B cell (primary cell): Measurements from ENCODE around the gene FLNB.

Source experiments
- EZH2 ChIP-seq: IDR thresholded peaks from 2 replicates; pipeline ENCODE4 v1.6.1; 2012; ENCODE audit warnings: borderline replicate concordance, low read depth, mild to moderate bottlenecking, moderate library complexity, low read length; ENCODE audit not compliant: insufficient read depth, poor library complexity, severe bottlenecking
- TF ChIP-seq, protein P1 (sequence below): fragments of 200-600 bp; IDR thresholded peaks from one replicate; pipeline ENCODE4 v1.8.0; 2022; ENCODE audit warnings: antibody characterized with exemption, mild to moderate bottlenecking

- TF ChIP-seq, protein P1, sequence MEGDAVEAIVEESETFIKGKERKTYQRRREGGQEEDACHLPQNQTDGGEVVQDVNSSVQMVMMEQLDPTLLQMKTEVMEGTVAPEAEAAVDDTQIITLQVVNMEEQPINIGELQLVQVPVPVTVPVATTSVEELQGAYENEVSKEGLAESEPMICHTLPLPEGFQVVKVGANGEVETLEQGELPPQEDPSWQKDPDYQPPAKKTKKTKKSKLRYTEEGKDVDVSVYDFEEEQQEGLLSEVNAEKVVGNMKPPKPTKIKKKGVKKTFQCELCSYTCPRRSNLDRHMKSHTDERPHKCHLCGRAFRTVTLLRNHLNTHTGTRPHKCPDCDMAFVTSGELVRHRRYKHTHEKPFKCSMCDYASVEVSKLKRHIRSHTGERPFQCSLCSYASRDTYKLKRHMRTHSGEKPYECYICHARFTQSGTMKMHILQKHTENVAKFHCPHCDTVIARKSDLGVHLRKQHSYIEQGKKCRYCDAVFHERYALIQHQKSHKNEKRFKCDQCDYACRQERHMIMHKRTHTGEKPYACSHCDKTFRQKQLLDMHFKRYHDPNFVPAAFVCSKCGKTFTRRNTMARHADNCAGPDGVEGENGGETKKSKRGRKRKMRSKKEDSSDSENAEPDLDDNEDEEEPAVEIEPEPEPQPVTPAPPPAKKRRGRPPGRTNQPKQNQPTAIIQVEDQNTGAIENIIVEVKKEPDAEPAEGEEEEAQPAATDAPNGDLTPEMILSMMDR, result peak; percentile 50
- TF ChIP-seq EZH2, result no peak
These were observed 206.5 kb downstream of the FLNB start for GRCh38 chr3:58214484-58215316.
